Progenitor cell of endocrine pancreas (in vitro differentiated cells): ENCODE results near the gene HOXB3. TPM values are rescaled to one million over a fixed set of nuclear protein-coding genes. Genes with fewer than 3 reads are reported as not detected.

Source experiments
- DNase-seq: peaks from one replicate; pipeline ENCODE4 v3.0.0; 2021; ENCODE audit warnings: low spot score; ENCODE audit not compliant: unreplicated experiment
- H3K27ac Mint-ChIP-seq: 2 replicates; pipeline ENCODE4 v1.8.0; 2021; ENCODE audit warnings: mild to moderate bottlenecking, moderate library complexity, mixed read lengths
- H3K27me3 Mint-ChIP-seq: 2 replicates; pipeline ENCODE4 v1.8.0; 2021; ENCODE audit warnings: mixed read lengths
- H3K36me3 Mint-ChIP-seq: 2 replicates; pipeline ENCODE4 v1.8.0; 2022; ENCODE audit warnings: mixed read lengths; ENCODE audit not compliant: insufficient read depth
- H3K4me1 Mint-ChIP-seq: 2 replicates; pipeline ENCODE4 v1.8.0; 2021; ENCODE audit warnings: low read depth, mixed read lengths
- H3K4me3 Mint-ChIP-seq: 2 replicates; pipeline ENCODE4 v1.8.0; 2021; ENCODE audit warnings: low read depth, mild to moderate bottlenecking, moderate library complexity, mixed read lengths
- H3K9me3 Mint-ChIP-seq: 2 replicates; pipeline ENCODE4 v1.8.0; 2021; ENCODE audit warnings: low read depth, mixed read lengths
- total RNA-seq: library from RNA; stranded (reverse); gene quantifications from 2 replicates; pipeline ENCODE4 v1.2.1, GENCODE V29; 2021
- TF ChIP-seq, protein P1 (sequence below): fragments of 200-600 bp; sonication (generic); IDR thresholded peaks from one replicate; pipeline ENCODE4 v1.5.0; 2021; ENCODE audit warnings: antibody characterized with exemption, mild to moderate bottlenecking; ENCODE audit not compliant: unreplicated experiment

HOXB3 gene
- total RNA-seq, 1 donor from 2014 or later: 19.4 TPM

DNA sequence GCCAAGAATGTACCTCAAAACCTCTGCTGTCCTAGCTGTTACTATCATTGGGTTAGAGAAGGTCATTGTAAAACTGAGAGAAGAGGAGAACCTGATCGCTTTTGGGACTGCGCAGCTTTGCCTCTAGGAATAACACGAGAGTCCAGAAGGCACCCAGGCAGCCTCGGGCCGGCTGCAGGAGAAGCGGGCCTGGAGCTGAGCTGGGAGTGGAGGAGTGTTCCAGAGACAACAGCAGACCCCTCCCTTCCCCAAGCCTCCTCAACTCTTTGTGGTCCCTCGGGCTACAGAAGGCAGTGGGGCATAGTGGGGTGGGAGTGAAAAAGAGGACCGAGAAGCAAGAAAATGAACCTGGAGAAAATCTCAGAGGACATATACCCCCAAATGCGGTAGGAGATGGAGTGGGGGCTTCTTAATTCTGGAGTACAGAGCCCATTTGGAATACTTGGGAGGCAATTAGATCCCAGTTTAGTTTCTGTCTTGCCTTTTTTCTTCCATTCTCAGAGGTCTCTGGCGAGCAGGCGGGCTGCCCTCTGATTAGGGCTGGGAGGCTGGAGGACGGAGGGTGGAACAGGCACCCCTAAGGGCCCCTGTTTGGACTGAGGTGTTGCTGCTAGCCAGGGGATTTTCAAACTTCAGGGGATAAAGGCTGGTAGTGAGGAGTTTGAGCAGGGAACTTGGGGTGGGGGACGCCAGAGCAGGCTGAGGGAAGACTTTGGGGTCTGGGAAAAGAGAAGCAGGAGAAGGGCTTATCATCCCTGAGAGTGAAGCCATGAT, 31.8 kb downstream of the HOXB3 start:
- peaks cover 88% of the 10 kb centered on the region for H3K27me3 Mint-ChIP-seq
- peak overlapping the region; percentile 38 for H3K4me3 Mint-ChIP-seq
- peak overlapping the region; percentile 63 for H3K27ac Mint-ChIP-seq
- TF ChIP-seq, protein P1, sequence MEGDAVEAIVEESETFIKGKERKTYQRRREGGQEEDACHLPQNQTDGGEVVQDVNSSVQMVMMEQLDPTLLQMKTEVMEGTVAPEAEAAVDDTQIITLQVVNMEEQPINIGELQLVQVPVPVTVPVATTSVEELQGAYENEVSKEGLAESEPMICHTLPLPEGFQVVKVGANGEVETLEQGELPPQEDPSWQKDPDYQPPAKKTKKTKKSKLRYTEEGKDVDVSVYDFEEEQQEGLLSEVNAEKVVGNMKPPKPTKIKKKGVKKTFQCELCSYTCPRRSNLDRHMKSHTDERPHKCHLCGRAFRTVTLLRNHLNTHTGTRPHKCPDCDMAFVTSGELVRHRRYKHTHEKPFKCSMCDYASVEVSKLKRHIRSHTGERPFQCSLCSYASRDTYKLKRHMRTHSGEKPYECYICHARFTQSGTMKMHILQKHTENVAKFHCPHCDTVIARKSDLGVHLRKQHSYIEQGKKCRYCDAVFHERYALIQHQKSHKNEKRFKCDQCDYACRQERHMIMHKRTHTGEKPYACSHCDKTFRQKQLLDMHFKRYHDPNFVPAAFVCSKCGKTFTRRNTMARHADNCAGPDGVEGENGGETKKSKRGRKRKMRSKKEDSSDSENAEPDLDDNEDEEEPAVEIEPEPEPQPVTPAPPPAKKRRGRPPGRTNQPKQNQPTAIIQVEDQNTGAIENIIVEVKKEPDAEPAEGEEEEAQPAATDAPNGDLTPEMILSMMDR: no peak
- no peak for DNase-seq
- peaks cover 67% of the 10 kb centered on the region for H3K4me1 Mint-ChIP-seq
- H3K9me3 Mint-ChIP-seq: no peaks in the 10 kb centered on the region
- no peaks in the 10 kb centered on the region for H3K36me3 Mint-ChIP-seq

DNA sequence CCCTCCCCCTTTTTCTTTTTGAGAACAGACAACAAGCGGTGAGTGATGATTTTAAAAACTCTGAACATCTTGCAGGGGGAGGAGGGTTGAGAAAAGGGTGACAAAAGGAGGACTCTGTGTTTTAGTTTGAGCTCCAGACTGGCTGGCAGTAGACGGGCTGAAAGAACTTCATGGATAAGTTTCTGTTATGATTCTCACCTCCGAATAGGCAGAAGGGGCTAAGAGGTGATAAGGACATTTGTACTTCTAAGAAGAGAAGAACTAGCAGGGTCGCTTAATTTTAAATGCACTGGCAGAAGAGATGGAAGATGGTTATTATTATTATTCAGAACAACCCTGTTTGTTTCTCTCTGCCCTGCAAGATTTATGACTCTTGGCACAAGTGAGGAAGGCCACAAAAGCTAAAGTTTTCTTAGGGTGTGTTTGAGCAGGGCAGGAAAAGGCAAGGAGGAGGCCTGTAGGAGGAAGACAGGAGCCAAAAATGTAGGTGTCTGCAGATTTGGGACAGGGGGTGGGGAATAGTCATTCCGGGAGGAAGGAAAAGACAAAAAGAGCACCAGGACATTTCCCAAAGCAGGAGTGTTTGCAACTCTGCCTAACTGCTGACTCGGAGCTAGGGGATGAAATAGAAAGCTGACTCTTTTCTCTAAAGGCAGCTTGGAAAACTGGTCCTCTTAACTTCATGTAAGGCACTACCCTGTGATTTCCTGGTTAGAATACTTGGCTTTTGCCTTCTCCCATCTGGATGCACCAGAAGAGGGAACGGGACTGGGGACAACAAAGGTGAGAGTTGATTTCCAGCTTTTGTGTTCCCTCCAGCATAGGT, 33.3 kb downstream of the HOXB3 start:
- Mint-ChIP-seq H3K36me3 (peaks cover 4% of the 10 kb centered on the region), H3K9me3 (no peaks in the 10 kb centered on the region), H3K27me3 (peaks cover 87% of the 10 kb centered on the region), H3K27ac (peak overlapping the region; percentile 46), H3K4me3 (peak overlapping the region; percentile 69), H3K4me1 (peaks cover 60% of the 10 kb centered on the region)
- TF ChIP-seq, protein P1: no peak
- no peak for DNase-seq

DNA sequence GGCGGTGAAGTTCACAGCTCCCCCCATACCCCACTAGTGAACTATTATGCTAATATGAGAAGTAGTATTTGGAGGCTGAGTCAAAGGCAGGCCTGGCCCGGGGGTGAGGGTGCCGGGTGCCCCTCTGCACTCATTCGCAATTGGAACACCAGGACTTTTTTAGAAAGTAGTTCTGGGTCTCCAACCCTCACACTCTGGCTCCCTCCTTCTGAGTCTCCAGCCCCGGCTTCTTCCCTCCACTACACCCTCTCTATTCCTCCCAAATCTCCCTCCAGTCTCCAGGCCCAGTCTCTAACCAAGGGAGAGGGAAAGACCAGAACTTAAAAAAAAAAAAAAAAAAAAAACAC, 33.8 kb downstream of the HOXB3 start:
- H3K9me3 Mint-ChIP-seq: no peaks in the 10 kb centered on the region
- H3K4me1 Mint-ChIP-seq: peaks cover 55% of the 10 kb centered on the region
- H3K27ac Mint-ChIP-seq: peak overlapping the region; percentile 46
- peak overlapping the region; percentile 69 for H3K4me3 Mint-ChIP-seq
- TF ChIP-seq, protein P1: no peak
- H3K27me3 Mint-ChIP-seq: peaks cover 87% of the 10 kb centered on the region
- DNase-seq: no peak
- peaks cover 4% of the 10 kb centered on the region for H3K36me3 Mint-ChIP-seq

DNA sequence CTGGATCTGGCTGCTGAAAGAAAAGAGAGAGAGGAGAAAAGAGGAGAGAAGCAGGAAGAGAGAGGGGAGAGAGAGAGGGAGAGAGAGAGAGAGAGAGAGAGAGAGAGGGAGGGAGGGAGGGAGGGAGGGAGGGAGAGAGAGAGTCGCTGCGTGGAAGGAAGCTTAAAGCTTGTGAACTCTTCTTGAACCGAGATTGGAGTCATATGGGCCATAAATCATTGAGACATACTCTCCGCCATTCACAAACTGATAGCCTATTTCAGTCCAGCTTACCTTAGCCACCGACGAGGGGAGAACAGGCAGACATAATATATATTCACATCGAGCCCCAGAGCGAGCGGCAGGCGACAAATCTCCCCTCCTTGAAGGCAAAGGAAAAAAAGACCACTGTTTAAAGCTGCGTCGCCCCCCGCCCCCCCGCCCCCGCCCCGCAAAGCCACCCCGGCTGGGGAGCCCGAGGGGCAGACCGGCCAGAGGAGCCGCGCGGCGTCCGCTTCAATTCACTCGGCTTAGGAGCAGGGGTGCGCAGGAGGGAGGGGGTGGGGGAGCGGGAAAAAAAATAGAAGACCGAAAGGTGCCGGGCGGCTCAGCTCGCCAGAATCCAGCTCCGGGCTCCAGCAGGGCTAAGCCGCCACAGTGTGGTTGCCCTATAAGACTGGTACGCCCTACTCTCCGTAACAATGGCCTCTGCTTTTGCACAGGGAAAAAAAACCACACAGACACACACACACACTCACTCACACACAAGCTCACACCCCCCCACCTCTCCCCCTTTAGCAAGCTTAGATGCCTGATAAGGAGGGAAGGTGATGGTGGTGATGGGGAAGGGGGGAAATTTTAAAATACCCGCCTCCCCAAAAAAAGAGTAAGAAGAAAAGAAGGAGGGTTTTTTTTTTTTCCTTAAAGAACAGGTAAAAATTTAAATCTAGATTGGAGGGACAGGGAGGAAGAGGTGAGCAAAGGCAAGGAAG, 34.5 kb downstream of the HOXB3 start:
- peaks cover 54% of the 10 kb centered on the region for H3K4me1 Mint-ChIP-seq
- peak overlapping the region; percentile 82 for H3K4me3 Mint-ChIP-seq
- DNase-seq: no peak
- TF ChIP-seq, protein P1: no peak
- no peaks in the 10 kb centered on the region for H3K9me3 Mint-ChIP-seq
- peaks cover 87% of the 10 kb centered on the region for H3K27me3 Mint-ChIP-seq
- H3K27ac Mint-ChIP-seq: peak overlapping the region; percentile 93
- H3K36me3 Mint-ChIP-seq: peaks cover 4% of the 10 kb centered on the region
